Keratinocyte (primary cell): ENCODE measurements around the gene STK26. TPM values are rescaled to one million over a fixed set of nuclear protein-coding genes. Genes with fewer than 3 reads are reported as not detected.
"Not testable (repeated sequence)": the region's sequence is repeated elsewhere in the genome, so short reads cannot be mapped to it uniquely, and the experiment has no call there.

Source experiments
- DNase-seq: peaks from one replicate; pipeline ENCODE4 v3.0.0-alpha.2; 2011; ENCODE audit warnings: low read depth, missing footprints, low spot score
- FAIRE-seq: peaks from 2 replicates; lab custom pipeline; 2011; peaks lifted over from hg19 to GRCh38; lab: Jason Lieb, UNC
- H2AFZ ChIP-seq: 2 replicates; pipeline ENCODE4 v1.6.0; 2012; ENCODE audit warnings: low read length, control low read depth, inconsistent platforms; ENCODE audit not compliant: control insufficient read depth
- H3K27ac ChIP-seq: 2 replicates; pipeline ENCODE4 v1.5.1; 2011; ENCODE audit warnings: low read length; ENCODE audit not compliant: control insufficient read depth, insufficient read depth
- H3K27me3 ChIP-seq: 3 replicates; pipeline ENCODE4 v1.6.0; 2011; ENCODE audit warnings: low read length; ENCODE audit not compliant: control insufficient read depth, insufficient read depth; ENCODE audit errors: extremely low read depth
- H3K36me3 ChIP-seq, 2 experiments: 2 replicates in 1 of 2; 3 replicates in 1 of 2; pipeline ENCODE4 v1.5.1; 2011; ENCODE audit warnings: low read length in 2 of 2, mild to moderate bottlenecking in 1 of 2; ENCODE audit not compliant: control insufficient read depth in 2 of 2, insufficient read depth in 2 of 2; ENCODE audit errors: extremely low read depth in 1 of 2
- H3K4me1 ChIP-seq: 3 replicates; pipeline ENCODE4 v1.5.1; 2011; ENCODE audit warnings: low read length; ENCODE audit not compliant: control insufficient read depth, insufficient read depth; ENCODE audit errors: extremely low read depth
- H3K4me2 ChIP-seq: 3 replicates; pipeline ENCODE4 v1.6.0; 2011; ENCODE audit warnings: low read depth, low read length; ENCODE audit not compliant: control insufficient read depth, insufficient read depth; ENCODE audit errors: extremely low read depth
- H3K4me3 ChIP-seq, 3 experiments: fragments of 200-600 bp in 1 of 3; sonication (generic) in 1 of 3; 2 replicates in 2 of 3; 3 replicates in 1 of 3; pipeline ENCODE4 v1.5.1; 2011 to 2016; ENCODE audit warnings: low read length in 3 of 3, mild to moderate bottlenecking in 3 of 3, control low read depth in 2 of 3, inconsistent platforms in 1 of 3, low read depth in 1 of 3, mixed read lengths in 1 of 3, mixed run types in 1 of 3, moderate library complexity in 1 of 3; ENCODE audit not compliant: control insufficient read depth in 2 of 3, insufficient read depth in 2 of 3; ENCODE audit errors: extremely low read depth in 1 of 3
- H3K79me2 ChIP-seq: 2 replicates; pipeline ENCODE4 v1.6.0; 2012; ENCODE audit warnings: low read length; ENCODE audit not compliant: control insufficient read depth, insufficient read depth
- H3K9ac ChIP-seq: 3 replicates; pipeline ENCODE4 v1.6.0; 2011; ENCODE audit warnings: low read length; ENCODE audit not compliant: control insufficient read depth, insufficient read depth; ENCODE audit errors: extremely low read depth
- H3K9me1 ChIP-seq: 3 replicates; pipeline ENCODE4 v1.6.0; 2011; ENCODE audit warnings: low read length; ENCODE audit not compliant: control insufficient read depth, insufficient read depth; ENCODE audit errors: extremely low read depth
- H3K9me3 ChIP-seq: 2 replicates; pipeline ENCODE4 v1.5.1; 2012; ENCODE audit warnings: low read depth, low read length; ENCODE audit not compliant: control insufficient read depth
- H4K20me1 ChIP-seq: 3 replicates; pipeline ENCODE4 v1.6.0; 2011; ENCODE audit warnings: low read length; ENCODE audit not compliant: control insufficient read depth, insufficient read depth; ENCODE audit errors: extremely low read depth
- EZH2 ChIP-seq: IDR thresholded peaks from one replicate; pipeline ENCODE4 v1.6.1; 2012; ENCODE audit warnings: inconsistent platforms, mild to moderate bottlenecking, low read length, moderate library complexity
- dilution Hi-C: fragments of 300-500 bp; cut with MboI; formaldehyde crosslinking; loops from one replicate; pipeline ENCODE4 v1.7.0; 2020; ENCODE audit warnings: low sequenced_read_pairs; ENCODE audit not compliant: extremely low pct_ligation_motif_present
- polyA plus RNA-seq, 5 experiments: library from polyadenylated mRNA; depleted of rRNA in 3 of 5; stranded (reverse) in 3 of 5; stranded (forward) in 1 of 5; unstranded in 1 of 5; fragments of >200 nt; gene quantifications; 1 replicate in 1 of 5; 2 replicates in 3 of 5; 3 replicates in 1 of 5; pipeline versions ENCODE4 v1.2.1 to v1.2.3, GENCODE V29; 2011 to 2012; ENCODE audit warnings: missing spikeins in 2 of 5, low read depth in 1 of 5, low replicate concordance in 1 of 5
- TF ChIP-seq, protein P1 (sequence below), 3 experiments: IDR thresholded peaks in 1 of 3; conservative IDR thresholded peaks in 1 of 3; optimal IDR thresholded peaks in 1 of 3; 2 replicates in 2 of 3; 3 replicates in 1 of 3; pipeline versions ENCODE3 to v1.5.1; 2011; ENCODE audit warnings: low read length in 3 of 3, mild to moderate bottlenecking in 3 of 3, moderate library complexity in 2 of 3, control low read depth in 1 of 3, inconsistent platforms in 1 of 3; ENCODE audit not compliant: insufficient read depth in 2 of 3; ENCODE audit errors: extremely low read depth in 1 of 3

The STK26 gene
- polyA plus RNA-seq, 1 donor (not counting 4 experiments of a cell fraction or from before 2014, with no cell fraction given) = 32.3 TPM

- Histone ChIP-seq H3K9me1 (no peaks in the 10 kb centered on the region), H3K9me3 (no peaks in the 10 kb centered on the region), H3K9ac (no peak overlapping the region), H3K27ac (no peak overlapping the region), H3K79me2 (peaks cover 8% of the 10 kb centered on the region), H2AFZ (no peak overlapping the region), H3K4me2 (no peak overlapping the region), H3K27me3 (no peaks in the 10 kb centered on the region), H3K36me3 (no peaks in the 10 kb centered on the region), H3K4me1 (no peaks in the 10 kb centered on the region), H4K20me1 (no peaks in the 10 kb centered on the region), H3K4me3 (no peak overlapping the region)
- dilution Hi-C loops = no loop called here
- DNase-seq = no peak
- FAIRE-seq = no peak
- TF ChIP-seq, protein P1, sequence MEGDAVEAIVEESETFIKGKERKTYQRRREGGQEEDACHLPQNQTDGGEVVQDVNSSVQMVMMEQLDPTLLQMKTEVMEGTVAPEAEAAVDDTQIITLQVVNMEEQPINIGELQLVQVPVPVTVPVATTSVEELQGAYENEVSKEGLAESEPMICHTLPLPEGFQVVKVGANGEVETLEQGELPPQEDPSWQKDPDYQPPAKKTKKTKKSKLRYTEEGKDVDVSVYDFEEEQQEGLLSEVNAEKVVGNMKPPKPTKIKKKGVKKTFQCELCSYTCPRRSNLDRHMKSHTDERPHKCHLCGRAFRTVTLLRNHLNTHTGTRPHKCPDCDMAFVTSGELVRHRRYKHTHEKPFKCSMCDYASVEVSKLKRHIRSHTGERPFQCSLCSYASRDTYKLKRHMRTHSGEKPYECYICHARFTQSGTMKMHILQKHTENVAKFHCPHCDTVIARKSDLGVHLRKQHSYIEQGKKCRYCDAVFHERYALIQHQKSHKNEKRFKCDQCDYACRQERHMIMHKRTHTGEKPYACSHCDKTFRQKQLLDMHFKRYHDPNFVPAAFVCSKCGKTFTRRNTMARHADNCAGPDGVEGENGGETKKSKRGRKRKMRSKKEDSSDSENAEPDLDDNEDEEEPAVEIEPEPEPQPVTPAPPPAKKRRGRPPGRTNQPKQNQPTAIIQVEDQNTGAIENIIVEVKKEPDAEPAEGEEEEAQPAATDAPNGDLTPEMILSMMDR (optimal IDR thresholded peaks at IDR 0.05 in 1 of 3, IDR thresholded peaks at IDR 0.05 in 1 of 3, conservative IDR thresholded peaks at IDR 0.05 in 1 of 3; ENCODE audit: extremely low read depth in 1 of 3, insufficient read depth in 2 of 3, low read length in 3 of 3) = no peak
- no peak for TF ChIP-seq EZH2
Measured at GRCh38 chrX:132045456-132045855, 22.4 kb downstream of the STK26 start.

- DNase-seq (no peak), FAIRE-seq (no peak)
- no peaks in the 10 kb centered on the region for H3K9me3 ChIP-seq
- no peaks in the 10 kb centered on the region for H3K9me1 ChIP-seq
- dilution Hi-C loops = no loop called here
- H3K4me1 ChIP-seq = no peaks in the 10 kb centered on the region
- H4K20me1 ChIP-seq = no peaks in the 10 kb centered on the region
- no peaks in the 10 kb centered on the region for H3K36me3 ChIP-seq
- H3K9ac ChIP-seq = no peak overlapping the region
- H3K27me3 ChIP-seq = no peaks in the 10 kb centered on the region
- no peak overlapping the region for H2AFZ ChIP-seq
- TF ChIP-seq EZH2 = no peak
- TF ChIP-seq, protein P1 (optimal IDR thresholded peaks at IDR 0.05 in 1 of 3, IDR thresholded peaks at IDR 0.05 in 1 of 3, conservative IDR thresholded peaks at IDR 0.05 in 1 of 3; ENCODE audit: extremely low read depth in 1 of 3, insufficient read depth in 2 of 3, low read length in 3 of 3) = no peak
- H3K4me3 ChIP-seq = no peak overlapping the region
- peaks cover 8% of the 10 kb centered on the region for H3K79me2 ChIP-seq
- H3K4me2 ChIP-seq = no peak overlapping the region
- H3K27ac ChIP-seq = no peak overlapping the region
Measured at GRCh38 chrX:132046533-132046932, 23.4 kb downstream of the STK26 start.

DNA sequence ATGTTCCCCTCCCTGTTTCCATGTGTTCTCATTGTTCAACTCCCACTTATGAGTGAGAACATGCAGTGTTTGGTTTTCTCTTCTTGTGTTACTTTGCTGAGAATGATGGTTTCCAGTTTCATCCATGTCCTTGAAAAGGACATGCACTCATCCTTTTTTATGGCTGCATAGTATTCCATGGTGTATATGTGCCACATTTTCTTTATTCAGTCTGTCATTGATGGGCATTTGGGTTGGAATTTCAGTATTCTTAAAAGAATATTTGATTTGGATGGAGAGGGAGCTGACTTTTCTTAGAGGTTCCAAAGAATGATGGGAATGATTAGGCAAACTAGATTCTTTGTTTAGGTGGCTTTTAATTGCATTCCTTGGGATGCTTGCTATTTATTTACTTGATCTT is 28.7 kb downstream of the STK26 start:
- H3K36me3 ChIP-seq, H3K4me1 ChIP-seq, FAIRE-seq, H3K79me2 ChIP-seq, H3K27me3 ChIP-seq, H3K9me3 ChIP-seq, H3K27ac ChIP-seq, H3K9ac ChIP-seq, DNase-seq, dilution Hi-C loops, H3K4me3 ChIP-seq, H4K20me1 ChIP-seq, H3K4me2 ChIP-seq, H3K9me1 ChIP-seq, H2AFZ ChIP-seq: not testable (repeated sequence)
